Spleen (tissue), 11 donors: ENCODE measurements around the gene TMEM229B. TPM values are rescaled to one million over a fixed set of nuclear protein-coding genes. Genes with fewer than 3 reads are reported as not detected.

Experiments
- DNase-seq: peaks from one replicate; pipeline ENCODE4 v3.0.0-alpha.2; 2020
- H3K27ac ChIP-seq, 8 donors: fragments of 200-600 bp; sonication (generic) in 7 of 8; 1 replicate in 4 of 8; 2 replicates in 4 of 8; pipeline versions ENCODE4 v1.5.0 to v1.8.0; 2016 to 2021; ENCODE audit warnings: inconsistent platforms in 4 of 8, mild to moderate bottlenecking in 4 of 8, moderate library complexity in 1 of 8
- H3K27me3 ChIP-seq, 7 donors: fragments of 200-600 bp; sonication (generic) in 6 of 7; replicated peaks in 1 of 7; 1 replicate in 4 of 7; 2 replicates in 3 of 7; pipeline versions ENCODE4 v1.5.0 to v1.8.0; 2016 to 2021; ENCODE audit warnings: inconsistent platforms in 3 of 7, mild to moderate bottlenecking in 1 of 7
- H3K36me3 ChIP-seq, 6 donors: fragments of 200-600 bp; sonication (generic) in 5 of 6; 1 replicate in 4 of 6; 2 replicates in 2 of 6; pipeline versions ENCODE4 v1.5.0 to v1.8.0; 2016 to 2021; ENCODE audit warnings: inconsistent platforms in 2 of 6
- H3K4me1 ChIP-seq, 6 donors: fragments of 200-600 bp; sonication (generic) in 5 of 6; 1 replicate in 3 of 6; 2 replicates in 3 of 6; pipeline versions ENCODE4 v1.5.0 to v1.8.0; 2016 to 2021; ENCODE audit warnings: inconsistent platforms in 3 of 6
- H3K4me3 ChIP-seq, 8 donors: fragments of 200-600 bp; sonication (generic) in 7 of 8; 1 replicate in 4 of 8; 2 replicates in 4 of 8; pipeline versions ENCODE4 v1.5.0 to v1.8.0; 2016 to 2021; ENCODE audit warnings: inconsistent platforms in 4 of 8, mild to moderate bottlenecking in 4 of 8, moderate library complexity in 2 of 8
- H3K9me3 ChIP-seq, 8 donors: fragments of 200-600 bp; sonication (generic) in 7 of 8; 1 replicate in 4 of 8; 2 replicates in 4 of 8; pipeline versions ENCODE4 v1.5.0 to v1.8.0; 2016 to 2021; ENCODE audit warnings: inconsistent platforms in 4 of 8
- CTCF ChIP-seq, 11 experiments: fragments of 200-600 bp in 7 of 11; fragments of 450-650 bp in 4 of 11; sonication (generic) in 4 of 11; IDR thresholded peaks in 8 of 11; conservative IDR thresholded peaks in 3 of 11; 1 replicate in 7 of 11; 2 replicates in 4 of 11; pipeline versions ENCODE4 v1.4.0 to v1.8.0; 2016 to 2021; ENCODE audit warnings: antibody characterized with exemption in 11 of 11, inconsistent platforms in 4 of 11, mild to moderate bottlenecking in 1 of 11
- POLR2A ChIP-seq, 3 donors: fragments of 450-650 bp; IDR thresholded peaks; one replicate each; pipeline ENCODE4 v1.5.1; 2017; ENCODE audit warnings: antibody characterized with exemption in 3 of 3, mild to moderate bottlenecking in 1 of 3
- POLR2AphosphoS5 ChIP-seq, 3 donors: sonication (generic); formaldehyde crosslinking; IDR thresholded peaks; one replicate each; pipeline ENCODE4 v1.5.1; 2017; ENCODE audit warnings: antibody characterized with exemption in 3 of 3
- WGBS, 5 donors: extraction: QIAGEN DNeasy Blood & Tissue Kit in 3 of 5; methylation state at CpG; one replicate each; pipeline versions ENCODE4 v1.1.5 to v1.1.7; 2013 to 2018; 5-methylcytosine and 5-hydroxymethylcytosine counted together
- intact Hi-C: fragments of 100-400 bp; cut with DNase I; formaldehyde crosslinking; loops from one replicate; pipeline ENCODE4 v1.15.0; 2023; ENCODE audit warnings: low total_unique reads
- polyA plus RNA-seq, 3 donors: library from polyadenylated mRNA; stranded (reverse); fragments of 200-250 nt; gene quantifications; one replicate each; pipeline ENCODE4 v1.2.1, GENCODE V29; 2013
- total RNA-seq, 7 donors: library from RNA; depleted of rRNA in 3 of 7; stranded (reverse); fragments of >200 nt in 3 of 7; fragmentation: NEBNext Ultra II Directional in 4 of 7; extraction: Animal tissue kit (Norgen Biotek cat#: 25700) in 4 of 7; gene quantifications; one replicate each; pipeline versions ENCODE4 v1.1.0 to v1.2.1, GENCODE V29; 2016 to 2021
- donor health status: healthy with polysubstance abuse.
- donor health status: DM: no; HTN: no; CAD: no; lungs with moderate emphysema.
- donor health status: DM: no; HTN: no; CAD: no.
- donor health status: Bipolar disorder and iron deficiency.
- donor health status: healthy.
- donor health status: DM: no; HTN: no; CAD: no.
- donor health status: DM: yes; HTN: yes; CAD: no.

TMEM229B gene
- total and polyA plus RNA-seq, 10 donors, result 3.0 to 36.0 (median 25.2) TPM

GRCh38 chr14:67502867-67503266 lies 14.3 kb upstream of the TMEM229B start:
- Histone ChIP-seq H3K4me1 (no peaks in the 10 kb centered on the region), H3K27ac (no peak overlapping the region), H3K9me3 (no peaks in the 10 kb centered on the region), H3K36me3 (peaks cover 0 to 9% (median 0%) of the 10 kb centered on the region in 6 donors), H3K27me3 (no peaks in the 10 kb centered on the region), H3K4me3 (no peak overlapping the region)
- WGBS, 5 donors, result 60 to 81% (median 66%) methylated on average over 6 of the region's 6 CpGs
- DNase-seq, result no peak
- TF ChIP-seq POLR2A (IDR thresholded peaks at IDR 0.05) (no peak), POLR2AphosphoS5 (IDR thresholded peaks at IDR 0.05) (no peak), CTCF (IDR thresholded peaks at IDR 0.05 in 8 of 11, conservative IDR thresholded peaks at IDR 0.05 in 3 of 11) (no peak)
- intact Hi-C loops, result no loop called here

- no peak for DNase-seq
- no peak for TF ChIP-seq POLR2A (IDR thresholded peaks at IDR 0.05)
- no peak for TF ChIP-seq CTCF (IDR thresholded peaks at IDR 0.05 in 8 of 11, conservative IDR thresholded peaks at IDR 0.05 in 3 of 11)
- TF ChIP-seq POLR2AphosphoS5 (IDR thresholded peaks at IDR 0.05), result no peak
- Histone ChIP-seq H3K27ac (no peak overlapping the region), H3K9me3 (no peaks in the 10 kb centered on the region), H3K4me1 (no peaks in the 10 kb centered on the region), H3K36me3 (peaks cover 0 to 11% (median 0%) of the 10 kb centered on the region in 6 donors), H3K4me3 (no peak overlapping the region), H3K27me3 (no peaks in the 10 kb centered on the region)
- 84 to 92% (median 90%) methylated on average over 4 of the region's 4 CpGs for WGBS, 5 donors
- intact Hi-C loops, result no loop called here
These were observed 13.1 kb upstream of the TMEM229B start for GRCh38 chr14:67501670-67502069.

GRCh38 chr14:67500981-67501380 lies 12.5 kb upstream of the TMEM229B start:
- no peak for DNase-seq
- TF ChIP-seq POLR2AphosphoS5 (IDR thresholded peaks at IDR 0.05) (no peak), CTCF (IDR thresholded peaks at IDR 0.05 in 8 of 11, conservative IDR thresholded peaks at IDR 0.05 in 3 of 11) (no peak), POLR2A (IDR thresholded peaks at IDR 0.05) (no peak)
- intact Hi-C loops, result no loop called here
- H3K9me3 ChIP-seq, result no peaks in the 10 kb centered on the region
- H3K36me3 ChIP-seq, result peaks cover 0 to 11% (median 0%) of the 10 kb centered on the region in 6 donors
- H3K27me3 ChIP-seq, result no peaks in the 10 kb centered on the region
- no peaks in the 10 kb centered on the region for H3K4me1 ChIP-seq
- no peak overlapping the region for H3K4me3 ChIP-seq
- no peak overlapping the region for H3K27ac ChIP-seq
- WGBS, 5 donors, result 88 to 94% (median 89%) methylated on average over 3 of the region's 3 CpGs

GRCh38 chr14:67497716-67498115 lies 9.2 kb upstream of the TMEM229B start:
- no peaks in the 10 kb centered on the region for H3K27me3 ChIP-seq
- peaks cover 0 to 24% (median 18%) of the 10 kb centered on the region in 8 donors for H3K9me3 ChIP-seq
- DNase-seq, result no peak
- peaks cover 0 to 4% (median 0%) of the 10 kb centered on the region in 6 donors for H3K36me3 ChIP-seq
- intact Hi-C loops, result no loop called here
- TF ChIP-seq CTCF (IDR thresholded peaks at IDR 0.05 in 8 of 11, conservative IDR thresholded peaks at IDR 0.05 in 3 of 11) (no peak), POLR2AphosphoS5 (IDR thresholded peaks at IDR 0.05) (no peak), POLR2A (IDR thresholded peaks at IDR 0.05) (no peak)
- peaks cover 0 to 3% (median 0%) of the 10 kb centered on the region in 6 donors for H3K4me1 ChIP-seq
- no peak overlapping the region for H3K27ac ChIP-seq
- H3K4me3 ChIP-seq, result no peak overlapping the region
- WGBS, 5 donors, result 80 to 90% (median 81%) methylated on average over 4 of the region's 4 CpGs
